GM19324 (cell line): ENCODE data around the gene TSPAN4.

ENCODE experiments used
- ATAC-seq: cut with Tn5 transposase; IDR thresholded peaks from one replicate; pipeline ENCODE4 v1.9.1; 2021; ENCODE audit warnings: mild to moderate bottlenecking, moderate library complexity; ENCODE audit not compliant: unreplicated experiment, low FRiP score

The TSPAN4 gene

GRCh38 chr11:833114-833791 is 9.4 kb upstream of the TSPAN4 start:
- peak; percentile 17 for ATAC-seq

GRCh38 chr11:833849-834311 is 8.8 kb upstream of the TSPAN4 start:
- no peak for ATAC-seq

GRCh38 chr11:834371-835316 is 8.0 kb upstream of the TSPAN4 start:
- ATAC-seq = no peak

- no peak for ATAC-seq
Observed at GRCh38 chr11:836274-836673, 6.4 kb upstream of the TSPAN4 start.

GRCh38 chr11:836700-837099 is 6.0 kb upstream of the TSPAN4 start:
- no peak for ATAC-seq

- ATAC-seq = no peak
Observed at GRCh38 chr11:837189-837989, 5.3 kb upstream of the TSPAN4 start.

- ATAC-seq = no peak
Observed at GRCh38 chr11:837990-838307, 4.7 kb upstream of the TSPAN4 start.

GRCh38 chr11:838441-839279 is 4.0 kb upstream of the TSPAN4 start:
- ATAC-seq = no peak

GRCh38 chr11:839280-839623 is 3.4 kb upstream of the TSPAN4 start:
- ATAC-seq = no peak

- ATAC-seq = no peak
Observed at GRCh38 chr11:839875-840617, 2.6 kb upstream of the TSPAN4 start.

GRCh38 chr11:841981-842369 is 677 bp upstream of the TSPAN4 start:
- peak; percentile 16 for ATAC-seq

GRCh38 chr11:843086-843734 is 558 bp downstream of the TSPAN4 start:
- peak; percentile 5 for ATAC-seq

GRCh38 chr11:843818-844692 is 1.4 kb downstream of the TSPAN4 start:
- ATAC-seq = no peak

GRCh38 chr11:844693-845644 is 2.3 kb downstream of the TSPAN4 start:
- no peak for ATAC-seq

- no peak for ATAC-seq
Observed at GRCh38 chr11:845872-846495, 3.3 kb downstream of the TSPAN4 start.

GRCh38 chr11:846496-847098 is 3.9 kb downstream of the TSPAN4 start:
- no peak for ATAC-seq
